Upper lobe of left lung (tissue), 4 donors: ENCODE data around the gene SEMA3A.

Experiments
- EP300 ChIP-seq, 4 donors: sonication (generic); formaldehyde crosslinking; IDR thresholded peaks; one replicate each; pipeline ENCODE4 v1.5.1; 2017; ENCODE audit warnings: antibody characterized with exemption in 4 of 4, control low read depth in 2 of 4
- POLR2A ChIP-seq, 4 donors: fragments of 450-650 bp; IDR thresholded peaks; one replicate each; pipeline ENCODE4 v1.5.1; 2016 to 2017; ENCODE audit warnings: antibody characterized with exemption in 4 of 4, mild to moderate bottlenecking in 2 of 4
- POLR2AphosphoS5 ChIP-seq, 2 donors: sonication (generic); formaldehyde crosslinking; IDR thresholded peaks; one replicate each; pipeline ENCODE4 v1.5.1; 2017; ENCODE audit warnings: antibody characterized with exemption in 2 of 2
- TF ChIP-seq, protein P1 (sequence below), 6 experiments: fragments of 450-650 bp in 4 of 6; fragments of 200-600 bp in 2 of 6; sonication (generic) in 2 of 6; IDR thresholded peaks; one replicate each; pipeline ENCODE4 v1.5.1; 2016 to 2019; ENCODE audit warnings: antibody characterized with exemption in 6 of 6

DNA sequence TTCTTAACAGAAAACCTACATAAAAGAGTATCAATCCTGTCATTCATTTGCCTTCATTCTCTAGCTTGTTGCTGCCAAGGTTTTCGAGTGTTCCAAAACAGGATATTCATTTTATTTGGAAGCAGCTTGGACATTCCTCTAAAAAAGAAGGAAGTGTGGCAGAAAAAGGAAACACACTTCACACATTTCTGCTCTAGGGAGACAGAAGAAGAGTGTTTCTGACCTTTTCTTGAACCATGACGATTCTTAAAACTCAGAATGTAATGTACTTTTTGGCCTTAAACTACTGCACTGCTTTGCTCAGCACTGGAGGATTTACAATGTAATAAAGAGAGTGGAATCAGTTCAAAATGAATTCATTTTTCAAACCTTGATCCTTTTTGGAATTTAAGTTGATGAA lies 81.3 kb downstream of the SEMA3A start:
- TF ChIP-seq POLR2A (IDR thresholded peaks at IDR 0.05) (no peak), POLR2AphosphoS5 (IDR thresholded peaks at IDR 0.05) (no peak), EP300 (IDR thresholded peaks at IDR 0.05) (no peak)
- TF ChIP-seq, protein P1, sequence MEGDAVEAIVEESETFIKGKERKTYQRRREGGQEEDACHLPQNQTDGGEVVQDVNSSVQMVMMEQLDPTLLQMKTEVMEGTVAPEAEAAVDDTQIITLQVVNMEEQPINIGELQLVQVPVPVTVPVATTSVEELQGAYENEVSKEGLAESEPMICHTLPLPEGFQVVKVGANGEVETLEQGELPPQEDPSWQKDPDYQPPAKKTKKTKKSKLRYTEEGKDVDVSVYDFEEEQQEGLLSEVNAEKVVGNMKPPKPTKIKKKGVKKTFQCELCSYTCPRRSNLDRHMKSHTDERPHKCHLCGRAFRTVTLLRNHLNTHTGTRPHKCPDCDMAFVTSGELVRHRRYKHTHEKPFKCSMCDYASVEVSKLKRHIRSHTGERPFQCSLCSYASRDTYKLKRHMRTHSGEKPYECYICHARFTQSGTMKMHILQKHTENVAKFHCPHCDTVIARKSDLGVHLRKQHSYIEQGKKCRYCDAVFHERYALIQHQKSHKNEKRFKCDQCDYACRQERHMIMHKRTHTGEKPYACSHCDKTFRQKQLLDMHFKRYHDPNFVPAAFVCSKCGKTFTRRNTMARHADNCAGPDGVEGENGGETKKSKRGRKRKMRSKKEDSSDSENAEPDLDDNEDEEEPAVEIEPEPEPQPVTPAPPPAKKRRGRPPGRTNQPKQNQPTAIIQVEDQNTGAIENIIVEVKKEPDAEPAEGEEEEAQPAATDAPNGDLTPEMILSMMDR (IDR thresholded peaks at IDR 0.05), result no peak
